22Rv1 (cell line): ENCODE data around the gene USP24.

Source experiments
- H3K27ac ChIP-seq: fragments of 450-650 bp; 2 replicates; pipeline ENCODE4 v1.5.1; 2017
- CTCF ChIP-seq: fragments of 450-650 bp; IDR thresholded peaks from 2 replicates; pipeline ENCODE4 v1.5.1; 2017; ENCODE audit warnings: mild to moderate bottlenecking
- ZFX ChIP-seq: fragments of 450-650 bp; IDR thresholded peaks from 2 replicates; pipeline ENCODE4 v1.6.1; 2017; ENCODE audit warnings: antibody characterized with exemption, borderline replicate concordance

USP24 gene

GRCh38 chr1:55185832-55186231 lies 29.3 kb downstream of the USP24 start:
- no peak for TF ChIP-seq CTCF
- TF ChIP-seq ZFX = no peak
- H3K27ac ChIP-seq = no peak overlapping the region

GRCh38 chr1:55184859-55185258 lies 30.3 kb downstream of the USP24 start:
- H3K27ac ChIP-seq = no peak overlapping the region
- no peak for TF ChIP-seq CTCF

DNA sequence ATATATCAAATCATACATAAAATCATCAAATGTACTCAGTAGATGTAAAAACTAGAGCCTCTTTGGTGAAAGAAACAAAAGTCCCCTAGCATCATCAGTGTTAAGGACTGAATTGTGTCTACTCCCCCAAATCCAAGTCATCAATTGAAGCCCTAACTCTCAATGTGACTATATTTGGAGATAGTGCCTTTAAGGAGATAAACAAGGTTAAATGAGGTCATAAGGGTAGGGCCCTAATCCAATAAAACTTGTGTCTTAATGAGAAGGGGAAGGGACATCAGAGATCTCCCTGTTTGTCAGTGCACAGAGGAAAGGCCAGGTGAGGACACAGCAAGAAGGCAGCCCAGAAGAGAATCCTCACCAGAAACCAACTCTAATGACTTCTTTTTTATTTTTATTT lies 33.5 kb downstream of the USP24 start:
- TF ChIP-seq ZFX = no peak
- TF ChIP-seq CTCF = no peak
- H3K27ac ChIP-seq = no peak overlapping the region

- TF ChIP-seq ZFX (no peak), CTCF (no peak)
- H3K27ac ChIP-seq = no peak overlapping the region
These were observed 35.0 kb downstream of the USP24 start for GRCh38 chr1:55180075-55180670.

DNA sequence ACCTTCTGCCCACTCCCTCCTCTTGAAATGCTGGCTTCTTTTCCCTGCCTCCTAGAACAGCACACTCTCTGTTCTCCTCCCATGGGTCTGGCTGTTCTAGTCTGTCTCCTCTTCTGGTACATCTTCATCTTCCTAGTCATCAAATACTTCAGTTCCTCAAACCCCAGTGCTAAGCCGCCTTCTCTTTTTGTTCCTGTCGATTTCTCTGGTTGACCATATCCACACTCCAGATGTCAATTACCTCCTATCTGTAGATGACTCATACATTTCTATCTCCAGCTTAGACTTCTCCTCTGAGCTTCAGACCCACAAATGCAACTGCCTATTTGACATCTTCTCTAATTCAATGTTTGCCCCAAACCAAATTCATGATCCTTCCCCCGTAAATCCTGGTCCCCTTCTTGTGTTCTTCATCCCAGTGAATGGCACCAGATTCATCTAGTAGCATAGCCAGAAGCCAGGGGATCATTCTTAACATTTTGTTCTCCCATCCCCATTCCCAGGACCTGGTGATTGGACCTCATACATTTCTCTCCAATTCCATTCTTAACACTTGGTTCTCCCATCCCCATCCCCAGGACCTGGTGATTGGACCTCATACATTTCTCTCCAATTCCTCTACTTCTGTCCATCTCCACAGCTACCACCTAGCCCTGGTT lies 35.9 kb downstream of the USP24 start:
- no peak overlapping the region for H3K27ac ChIP-seq
- TF ChIP-seq CTCF (no peak), ZFX (no peak)

DNA sequence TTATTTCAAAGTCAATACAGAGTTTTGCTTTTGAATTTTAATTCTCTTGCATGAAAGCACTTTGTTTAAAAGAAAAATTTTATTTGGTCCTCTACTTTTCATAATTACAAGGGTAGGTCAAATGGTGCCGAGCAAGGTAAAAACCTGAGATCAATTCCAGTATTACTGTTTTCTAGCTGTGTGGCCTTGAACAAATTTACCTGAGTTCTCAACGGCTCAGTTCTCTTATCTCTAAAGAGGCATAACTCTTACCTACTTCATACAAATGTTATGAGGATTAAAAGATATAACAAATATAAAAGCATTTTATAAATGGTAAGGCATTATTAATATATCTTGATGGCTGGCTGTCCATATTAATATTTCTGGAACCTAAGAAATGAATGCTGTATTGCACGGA lies 42.5 kb downstream of the USP24 start:
- no peak overlapping the region for H3K27ac ChIP-seq
- no peak for TF ChIP-seq ZFX
- TF ChIP-seq CTCF = no peak

DNA sequence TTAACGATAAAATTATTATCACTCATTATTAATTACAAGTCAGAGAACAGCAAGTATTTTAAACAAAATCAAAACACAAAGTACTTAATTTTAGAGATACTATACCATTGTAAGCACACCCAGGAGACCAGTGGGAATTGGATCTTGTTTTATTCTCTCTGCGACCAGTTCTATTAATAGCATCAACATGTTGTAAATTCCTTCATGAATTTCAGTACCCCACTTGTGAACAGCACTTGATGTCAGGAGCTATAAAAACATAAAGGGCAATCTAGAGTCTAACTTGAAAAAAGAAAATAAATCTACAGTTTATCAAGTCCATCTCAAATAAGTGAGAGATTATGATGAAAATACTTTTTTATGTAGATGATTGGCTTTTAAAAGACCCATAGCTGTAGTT lies 42.9 kb downstream of the USP24 start:
- TF ChIP-seq ZFX (no peak), CTCF (no peak)
- no peak overlapping the region for H3K27ac ChIP-seq
